Omental fat pad (tissue), 4 donors: ENCODE data around the gene NOLC1. TPM values are rescaled to one million over a fixed set of nuclear protein-coding genes. Genes with fewer than 3 reads are reported as not detected.

Source experiments
- ATAC-seq: fragments of 150-250 bp; one replicate; pipeline ENCODE4 v1.9.1; 2016; ENCODE audit warnings: mild to moderate bottlenecking, moderate library complexity; ENCODE audit not compliant: low FRiP score
- DNase-seq: peaks from one replicate; pipeline ENCODE4 v3.0.0-alpha.2; 2019; ENCODE audit warnings: low spot score
- total RNA-seq, 4 donors: library from RNA; depleted of rRNA; stranded (reverse); fragments of >200 nt; gene quantifications; one replicate each; pipeline ENCODE4 v1.1.0, GENCODE V29; 2016
- TF ChIP-seq, protein P1 (sequence below), 3 donors: fragments of 450-650 bp; IDR thresholded peaks; one replicate each; pipeline ENCODE4 v1.5.1; 2016 to 2017; ENCODE audit warnings: antibody characterized with exemption in 3 of 3, mild to moderate bottlenecking in 3 of 3, moderate library complexity in 2 of 3

NOLC1 gene
- total RNA-seq, 4 donors from 2014 or later = 35.3 to 229 (median 81.7) TPM

- DNase-seq (no peak), ATAC-seq (no peak)
- TF ChIP-seq, protein P1, sequence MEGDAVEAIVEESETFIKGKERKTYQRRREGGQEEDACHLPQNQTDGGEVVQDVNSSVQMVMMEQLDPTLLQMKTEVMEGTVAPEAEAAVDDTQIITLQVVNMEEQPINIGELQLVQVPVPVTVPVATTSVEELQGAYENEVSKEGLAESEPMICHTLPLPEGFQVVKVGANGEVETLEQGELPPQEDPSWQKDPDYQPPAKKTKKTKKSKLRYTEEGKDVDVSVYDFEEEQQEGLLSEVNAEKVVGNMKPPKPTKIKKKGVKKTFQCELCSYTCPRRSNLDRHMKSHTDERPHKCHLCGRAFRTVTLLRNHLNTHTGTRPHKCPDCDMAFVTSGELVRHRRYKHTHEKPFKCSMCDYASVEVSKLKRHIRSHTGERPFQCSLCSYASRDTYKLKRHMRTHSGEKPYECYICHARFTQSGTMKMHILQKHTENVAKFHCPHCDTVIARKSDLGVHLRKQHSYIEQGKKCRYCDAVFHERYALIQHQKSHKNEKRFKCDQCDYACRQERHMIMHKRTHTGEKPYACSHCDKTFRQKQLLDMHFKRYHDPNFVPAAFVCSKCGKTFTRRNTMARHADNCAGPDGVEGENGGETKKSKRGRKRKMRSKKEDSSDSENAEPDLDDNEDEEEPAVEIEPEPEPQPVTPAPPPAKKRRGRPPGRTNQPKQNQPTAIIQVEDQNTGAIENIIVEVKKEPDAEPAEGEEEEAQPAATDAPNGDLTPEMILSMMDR (IDR thresholded peaks at IDR 0.05) = no peak
These were observed 16.1 kb upstream of the NOLC1 start for GRCh38 chr10:102135956-102136526.

DNA sequence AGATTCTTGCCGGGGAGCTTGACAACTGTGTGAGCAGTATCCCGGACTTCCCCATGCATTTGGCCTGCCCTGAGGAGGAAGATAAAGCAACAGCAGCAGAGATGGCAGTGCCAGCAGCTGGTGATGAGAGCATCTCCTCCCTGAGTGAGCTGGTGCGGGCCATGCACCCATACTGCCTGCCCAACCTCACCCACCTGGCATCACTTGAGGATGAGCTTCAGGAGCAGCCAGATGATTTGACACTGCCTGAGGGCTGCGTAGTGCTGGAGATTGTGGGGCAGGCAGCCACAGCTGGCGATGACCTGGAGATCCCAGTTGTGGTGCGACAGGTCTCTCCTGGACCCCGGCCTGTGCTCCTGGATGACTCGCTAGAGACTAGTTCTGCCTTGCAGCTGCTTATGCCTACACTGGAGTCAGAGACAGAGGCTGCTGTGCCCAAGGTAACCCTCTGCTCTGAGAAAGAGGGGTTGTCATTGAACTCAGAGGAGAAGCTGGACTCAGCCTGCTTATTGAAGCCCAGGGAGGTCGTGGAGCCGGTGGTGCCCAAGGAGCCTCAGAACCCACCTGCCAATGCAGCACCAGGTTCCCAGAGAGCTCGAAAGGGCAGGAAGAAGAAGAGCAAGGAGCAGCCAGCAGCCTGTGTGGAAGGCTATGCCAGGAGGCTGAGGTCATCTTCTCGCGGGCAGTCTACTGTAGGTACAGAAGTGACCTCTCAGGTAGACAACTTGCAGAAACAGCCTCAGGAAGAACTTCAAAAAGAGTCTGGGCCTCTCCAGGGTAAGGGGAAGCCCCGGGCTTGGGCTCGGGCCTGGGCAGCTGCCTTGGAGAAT lies 12.7 kb upstream of the NOLC1 start:
- DNase-seq = no peak
- TF ChIP-seq, protein P1 (IDR thresholded peaks at IDR 0.05) = no peak
- no peak for ATAC-seq

- TF ChIP-seq, protein P1 (IDR thresholded peaks at IDR 0.05) = no peak
- no peak for DNase-seq
- no peak for ATAC-seq
These were observed 12.0 kb upstream of the NOLC1 start for GRCh38 chr10:102140218-102140617.

DNA sequence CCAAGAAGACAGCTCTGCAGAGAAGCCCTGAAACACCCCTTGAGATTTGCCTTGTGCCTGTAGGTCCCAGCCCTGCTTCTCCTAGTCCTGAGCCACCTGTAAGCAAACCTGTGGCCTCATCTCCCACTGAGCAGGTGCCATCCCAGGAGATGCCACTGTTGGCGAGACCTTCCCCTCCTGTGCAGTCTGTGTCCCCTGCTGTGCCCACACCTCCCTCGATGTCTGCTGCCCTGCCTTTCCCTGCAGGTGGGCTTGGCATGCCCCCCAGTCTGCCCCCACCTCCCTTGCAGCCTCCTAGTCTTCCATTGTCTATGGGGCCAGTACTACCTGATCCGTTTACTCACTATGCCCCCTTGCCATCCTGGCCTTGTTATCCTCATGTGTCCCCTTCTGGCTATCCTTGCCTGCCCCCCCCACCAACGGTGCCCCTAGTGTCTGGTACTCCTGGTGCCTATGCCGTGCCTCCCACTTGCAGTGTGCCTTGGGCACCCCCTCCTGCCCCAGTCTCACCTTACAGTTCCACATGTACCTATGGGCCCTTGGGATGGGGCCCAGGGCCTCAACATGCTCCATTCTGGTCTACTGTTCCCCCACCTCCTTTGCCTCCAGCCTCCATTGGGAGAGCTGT lies 11.2 kb upstream of the NOLC1 start:
- DNase-seq (no peak), ATAC-seq (no peak)
- TF ChIP-seq, protein P1 (IDR thresholded peaks at IDR 0.05) = no peak

GRCh38 chr10:102141583-102142107 lies 10.5 kb upstream of the NOLC1 start:
- DNase-seq (no peak), ATAC-seq (no peak)
- TF ChIP-seq, protein P1 (IDR thresholded peaks at IDR 0.05) = no peak

DNA sequence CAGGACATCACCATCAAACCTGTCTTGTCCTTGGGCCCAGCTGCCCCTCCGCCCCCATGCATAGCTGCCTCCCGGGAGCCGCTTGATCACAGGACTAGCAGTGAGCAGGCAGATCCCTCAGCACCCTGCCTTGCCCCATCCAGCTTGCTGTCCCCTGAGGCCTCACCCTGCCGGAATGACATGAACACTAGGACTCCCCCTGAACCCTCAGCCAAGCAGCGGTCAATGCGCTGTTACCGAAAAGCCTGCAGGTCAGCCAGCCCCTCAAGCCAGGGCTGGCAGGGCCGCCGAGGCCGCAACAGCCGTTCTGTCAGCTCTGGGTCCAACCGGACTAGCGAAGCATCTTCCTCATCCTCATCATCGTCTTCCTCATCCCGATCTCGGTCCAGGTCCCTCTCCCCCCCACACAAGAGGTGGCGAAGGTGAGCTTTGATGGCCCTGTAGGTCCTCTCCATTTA lies 5.2 kb upstream of the NOLC1 start:
- TF ChIP-seq, protein P1 (IDR thresholded peaks at IDR 0.05) = no peak

More for the DNA sequence above, 5.2 kb upstream of the NOLC1 start:
- ATAC-seq = no peak
- no peak for DNase-seq
